HG02938 (cell line): ENCODE data around the gene TNFAIP8L3.
"Not testable (repeated sequence)": the region's sequence is repeated elsewhere in the genome, so short reads cannot be mapped to it uniquely, and the experiment has no call there.

ENCODE experiments used
- ATAC-seq: cut with Tn5 transposase; IDR thresholded peaks from one replicate; pipeline ENCODE4 v1.9.1; 2021; ENCODE audit warnings: mild to moderate bottlenecking, moderate library complexity; ENCODE audit not compliant: unreplicated experiment

Gene TNFAIP8L3

GRCh38 chr15:51094606-51095569 is at the start of gene TNFAIP8L3:
Gene TNFAIP8L3, minus strand, starts transcription at chr15:51094906. Its CDS starts 311 bp downstream, at chr15:51094595.
- ATAC-seq, result no peak

GRCh38 chr15:51144021-51144532 is 49.4 kb upstream of the TNFAIP8L3 start:
- no peak for ATAC-seq

GRCh38 chr15:51140347-51140746 is 45.6 kb upstream of the TNFAIP8L3 start:
- ATAC-seq, result not testable (repeated sequence)

- no peak for ATAC-seq
Observed at GRCh38 chr15:51139091-51139490, 44.4 kb upstream of the TNFAIP8L3 start.

- no peak for ATAC-seq
Observed at GRCh38 chr15:51137880-51138430, 43.2 kb upstream of the TNFAIP8L3 start.

GRCh38 chr15:51137024-51137423 is 42.3 kb upstream of the TNFAIP8L3 start:
- no peak for ATAC-seq

- no peak for ATAC-seq
Observed at GRCh38 chr15:51135276-51135675, 40.6 kb upstream of the TNFAIP8L3 start.

GRCh38 chr15:51134416-51135199 is 39.9 kb upstream of the TNFAIP8L3 start:
- no peak for ATAC-seq

- ATAC-seq, result no peak
Observed at GRCh38 chr15:51133140-51133765, 38.5 kb upstream of the TNFAIP8L3 start.

GRCh38 chr15:51132384-51133139 is 37.9 kb upstream of the TNFAIP8L3 start:
- no peak for ATAC-seq

- no peak for ATAC-seq
Observed at GRCh38 chr15:51131596-51132290, 37.0 kb upstream of the TNFAIP8L3 start.

GRCh38 chr15:51130344-51130743 is 35.6 kb upstream of the TNFAIP8L3 start:
- ATAC-seq, result no peak

- ATAC-seq, result no peak
Observed at GRCh38 chr15:51129535-51130188, 35.0 kb upstream of the TNFAIP8L3 start.

GRCh38 chr15:51128701-51129100 is 34.0 kb upstream of the TNFAIP8L3 start:
- no peak for ATAC-seq

GRCh38 chr15:51126842-51127241 is 32.1 kb upstream of the TNFAIP8L3 start:
- ATAC-seq, result no peak

- not testable (repeated sequence) for ATAC-seq
Observed at GRCh38 chr15:51123002-51123401, 28.3 kb upstream of the TNFAIP8L3 start.

GRCh38 chr15:51121631-51122225 is 27.0 kb upstream of the TNFAIP8L3 start:
- no peak for ATAC-seq

- ATAC-seq, result no peak
Observed at GRCh38 chr15:51121118-51121517, 26.4 kb upstream of the TNFAIP8L3 start.
